ENCODE data around the gene TMEM44.

The TMEM44 gene

DNA sequence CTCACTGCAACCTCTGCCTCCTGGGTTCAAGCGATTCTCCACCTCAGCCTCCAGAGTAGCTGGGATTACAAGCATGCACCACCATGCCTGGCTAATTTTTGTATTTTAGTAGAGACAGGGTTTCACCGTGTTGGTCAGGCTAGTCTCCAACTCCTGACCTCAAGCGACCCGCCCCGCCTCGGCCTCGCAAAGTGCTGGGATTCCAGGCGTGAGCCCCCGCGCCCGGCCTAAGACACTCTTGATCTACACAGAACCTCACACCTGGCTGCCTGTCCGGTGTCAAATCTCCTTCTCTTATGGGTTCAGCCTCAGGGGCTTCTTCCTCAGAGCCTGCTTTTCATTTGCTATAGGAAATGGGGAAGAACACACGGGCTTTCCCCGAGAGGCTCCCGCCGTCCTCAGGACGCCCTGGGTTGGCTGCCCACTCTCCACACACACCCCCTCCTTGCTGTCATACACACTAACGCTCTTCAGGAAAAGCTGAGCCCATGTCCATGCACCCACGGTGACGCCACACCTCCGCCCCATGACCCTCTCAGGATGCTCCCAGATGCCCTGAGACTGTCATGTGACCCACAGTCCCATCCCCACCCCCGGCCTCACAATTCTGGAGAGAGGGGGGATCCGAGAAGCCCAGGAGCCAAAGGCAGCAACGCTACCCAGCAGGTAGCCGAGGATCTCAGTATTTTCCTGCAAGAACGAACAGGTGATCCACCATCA, 10.4 kb downstream of the TMEM44 start:
- no peak for TF ChIP-seq EZH2phosphoT487 (conservative IDR thresholded peaks at IDR 0.05; ENCODE audit: low read length)
- TF ChIP-seq, protein P1, sequence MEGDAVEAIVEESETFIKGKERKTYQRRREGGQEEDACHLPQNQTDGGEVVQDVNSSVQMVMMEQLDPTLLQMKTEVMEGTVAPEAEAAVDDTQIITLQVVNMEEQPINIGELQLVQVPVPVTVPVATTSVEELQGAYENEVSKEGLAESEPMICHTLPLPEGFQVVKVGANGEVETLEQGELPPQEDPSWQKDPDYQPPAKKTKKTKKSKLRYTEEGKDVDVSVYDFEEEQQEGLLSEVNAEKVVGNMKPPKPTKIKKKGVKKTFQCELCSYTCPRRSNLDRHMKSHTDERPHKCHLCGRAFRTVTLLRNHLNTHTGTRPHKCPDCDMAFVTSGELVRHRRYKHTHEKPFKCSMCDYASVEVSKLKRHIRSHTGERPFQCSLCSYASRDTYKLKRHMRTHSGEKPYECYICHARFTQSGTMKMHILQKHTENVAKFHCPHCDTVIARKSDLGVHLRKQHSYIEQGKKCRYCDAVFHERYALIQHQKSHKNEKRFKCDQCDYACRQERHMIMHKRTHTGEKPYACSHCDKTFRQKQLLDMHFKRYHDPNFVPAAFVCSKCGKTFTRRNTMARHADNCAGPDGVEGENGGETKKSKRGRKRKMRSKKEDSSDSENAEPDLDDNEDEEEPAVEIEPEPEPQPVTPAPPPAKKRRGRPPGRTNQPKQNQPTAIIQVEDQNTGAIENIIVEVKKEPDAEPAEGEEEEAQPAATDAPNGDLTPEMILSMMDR (IDR thresholded peaks at IDR 0.05; ENCODE audit: insufficient read depth, low read length, poor library complexity, severe bottlenecking), result no peak
- no peak overlapping the region for H3K4me2 ChIP-seq (ENCODE audit: low read depth, low read length, poor library complexity, severe bottlenecking)
- H2AFZ ChIP-seq (ENCODE audit: low read depth, low read length, severe bottlenecking), result no peak overlapping the region
- no peaks in the 10 kb centered on the region for H3K9me2 ChIP-seq (replicated peaks; ENCODE audit: insufficient read depth, low read length)
- H3K27me3 ChIP-seq (ENCODE audit: low read length), result no peaks in the 10 kb centered on the region
- H3K27ac ChIP-seq (ENCODE audit: low read depth, low read length), result no peak overlapping the region
- no peaks in the 10 kb centered on the region for H3K79me2 ChIP-seq (ENCODE audit: insufficient read depth, low read length)
- no peaks in the 10 kb centered on the region for H3K36me3 ChIP-seq (ENCODE audit: low read length)
- no peak overlapping the region for H3K4me3 ChIP-seq (ENCODE audit: insufficient read depth, low read length, poor library complexity, severe bottlenecking)
- H4K20me1 ChIP-seq (ENCODE audit: low read depth, low read length), result no peaks in the 10 kb centered on the region
- no peak overlapping the region for H3K9ac ChIP-seq (ENCODE audit: low read length)
- H3F3A ChIP-seq (ENCODE audit: insufficient read depth), result no peaks in the 10 kb centered on the region
- no peaks in the 10 kb centered on the region for H3K9me3 ChIP-seq (ENCODE audit: insufficient read depth, low read length)

DNA sequence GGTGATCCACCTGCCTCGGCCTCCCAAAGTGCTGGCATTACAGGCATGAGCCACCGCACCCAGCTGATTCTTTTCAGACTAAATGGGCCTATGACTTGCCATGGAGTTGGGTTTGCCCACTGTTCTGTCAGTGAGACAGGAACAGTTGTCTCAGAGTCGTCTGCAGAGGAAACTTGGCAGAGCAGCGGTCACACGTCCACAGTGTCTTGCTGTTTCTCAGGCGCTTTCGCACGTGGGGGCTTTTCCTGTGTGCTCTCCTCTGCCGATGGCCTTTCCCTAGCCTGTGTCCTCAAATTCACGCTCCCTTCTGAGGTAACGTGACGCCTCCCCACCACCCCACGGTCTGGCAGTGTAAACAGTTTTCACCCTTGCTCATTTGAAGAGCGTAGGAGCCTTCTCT, 11.3 kb downstream of the TMEM44 start:
- H3K9ac ChIP-seq (ENCODE audit: low read length), result no peak overlapping the region
- no peaks in the 10 kb centered on the region for H3K27me3 ChIP-seq (ENCODE audit: low read length)
- TF ChIP-seq, protein P1 (IDR thresholded peaks at IDR 0.05; ENCODE audit: insufficient read depth, low read length, poor library complexity, severe bottlenecking), result no peak
- TF ChIP-seq EZH2phosphoT487 (conservative IDR thresholded peaks at IDR 0.05; ENCODE audit: low read length), result no peak
- no peaks in the 10 kb centered on the region for H3K79me2 ChIP-seq (ENCODE audit: insufficient read depth, low read length)
- H4K20me1 ChIP-seq (ENCODE audit: low read depth, low read length), result no peaks in the 10 kb centered on the region
- H3K36me3 ChIP-seq (ENCODE audit: low read length), result no peaks in the 10 kb centered on the region
- no peak overlapping the region for H3K27ac ChIP-seq (ENCODE audit: low read depth, low read length)
- no peaks in the 10 kb centered on the region for H3K9me2 ChIP-seq (replicated peaks; ENCODE audit: insufficient read depth, low read length)
- H3K4me2 ChIP-seq (ENCODE audit: low read depth, low read length, poor library complexity, severe bottlenecking), result no peak overlapping the region
- no peak overlapping the region for H3K4me3 ChIP-seq (ENCODE audit: insufficient read depth, low read length, poor library complexity, severe bottlenecking)
- no peak overlapping the region for H2AFZ ChIP-seq (ENCODE audit: low read depth, low read length, severe bottlenecking)
- H3K9me3 ChIP-seq (ENCODE audit: insufficient read depth, low read length), result no peaks in the 10 kb centered on the region
- no peaks in the 10 kb centered on the region for H3F3A ChIP-seq (ENCODE audit: insufficient read depth)

DNA sequence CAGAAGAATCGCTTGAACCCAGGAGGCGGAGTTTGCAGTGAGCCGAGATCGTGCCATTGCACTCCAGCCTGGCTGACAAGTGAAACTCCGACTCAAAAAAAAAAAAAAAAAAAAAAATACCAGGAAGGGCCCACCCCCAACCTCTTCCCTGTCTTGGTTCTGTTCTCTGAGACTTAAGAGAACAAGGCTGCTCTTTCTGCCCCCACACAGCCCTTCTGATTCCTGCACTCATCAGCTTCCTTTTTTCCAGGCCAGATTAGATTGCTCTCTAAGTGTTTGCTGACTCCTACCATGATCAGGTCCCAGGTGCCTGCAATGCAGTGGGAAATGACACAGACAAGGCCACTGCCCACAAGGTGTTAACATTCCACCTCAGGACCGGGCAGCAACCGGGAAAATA, 13.0 kb downstream of the TMEM44 start:
- Histone ChIP-seq H3K27me3 (ENCODE audit: low read length) (no peaks in the 10 kb centered on the region), H3K4me3 (ENCODE audit: insufficient read depth, low read length, poor library complexity, severe bottlenecking) (no peak overlapping the region), H2AFZ (ENCODE audit: low read depth, low read length, severe bottlenecking) (no peak overlapping the region), H3K36me3 (ENCODE audit: low read length) (no peaks in the 10 kb centered on the region), H3K9me3 (ENCODE audit: insufficient read depth, low read length) (no peaks in the 10 kb centered on the region), H3K9me2 (replicated peaks; ENCODE audit: insufficient read depth, low read length) (no peaks in the 10 kb centered on the region), H3K9ac (ENCODE audit: low read length) (no peak overlapping the region), H4K20me1 (ENCODE audit: low read depth, low read length) (no peaks in the 10 kb centered on the region), H3K79me2 (ENCODE audit: insufficient read depth, low read length) (no peaks in the 10 kb centered on the region), H3F3A (ENCODE audit: insufficient read depth) (no peaks in the 10 kb centered on the region), H3K4me2 (ENCODE audit: low read depth, low read length, poor library complexity, severe bottlenecking) (no peak overlapping the region), H3K27ac (ENCODE audit: low read depth, low read length) (no peak overlapping the region)
- TF ChIP-seq EZH2phosphoT487 (conservative IDR thresholded peaks at IDR 0.05; ENCODE audit: low read length), result no peak
- TF ChIP-seq, protein P1 (IDR thresholded peaks at IDR 0.05; ENCODE audit: insufficient read depth, low read length, poor library complexity, severe bottlenecking), result no peak
